ENCODE results near the gene LAMA1. TPM values are rescaled to one million over a fixed set of nuclear protein-coding genes. Genes with fewer than 3 reads are reported as not detected.

The LAMA1 gene
- total and polyA plus RNA-seq, 2 of the 8 experiments (the other 6 are each of a cell fraction or from before 2014, with no cell fraction given): 30.4 to 48.7 TPM

GRCh38 chr18:6950641-6951040 lies 167.0 kb downstream of the LAMA1 start:
- Histone ChIP-seq H3K36me3 (ENCODE audit: control insufficient read depth in 2 of 4, insufficient read depth in 4 of 4, low read length in 3 of 4) (peaks cover 13 to 33% (median 19%) of the 10 kb centered on the region in 4 experiments), H3K4ac (replicated peaks; ENCODE audit: insufficient read length, low read depth, low read length) (no peak overlapping the region), H3K4me1 (replicated peaks in 1 of 4; ENCODE audit: control insufficient read depth in 3 of 4, insufficient read depth in 4 of 4, low read length in 3 of 4) (no peaks in the 10 kb centered on the region), H2BK5ac (ENCODE audit: low read depth, low read length) (no peak overlapping the region), H3K79me2 (ENCODE audit: control insufficient read depth in 1 of 2, insufficient read depth in 2 of 2, low read length in 2 of 2) (no peaks in the 10 kb centered on the region), H2AK5ac (ENCODE audit: low read depth, low read length) (no peak overlapping the region), H3K27ac (ENCODE audit: low read depth, low read length) (no peak overlapping the region), H3K9ac (replicated peaks in 1 of 4; ENCODE audit: extremely low read depth in 1 of 4, low read depth in 3 of 4, low read length in 3 of 4) (no peak overlapping the region), H3K4me2 (ENCODE audit: insufficient read depth in 1 of 2, low read depth in 2 of 2, low read length in 2 of 2) (no peak overlapping the region), H3K9me3 (ENCODE audit: insufficient read depth in 2 of 2, low read depth in 1 of 2, low read length in 1 of 2) (no peaks in the 10 kb centered on the region), H3K18ac (ENCODE audit: extremely low read depth, low read length) (no peak overlapping the region), H3K79me1 (ENCODE audit: low read depth, low read length) (no peaks in the 10 kb centered on the region), H4K91ac (replicated peaks; ENCODE audit: insufficient read length, low read length) (no peak overlapping the region), H2BK15ac (ENCODE audit: low read length) (no peak overlapping the region), H3K23me2 (ENCODE audit: low read depth, low read length) (0 out of 2 replicates have a peak, but pooled peaks cover 1% of the 10 kb centered on the region), H4K5ac (ENCODE audit: insufficient read length, low read depth, low read length) (no peak overlapping the region), H4K8ac (ENCODE audit: extremely low read depth, insufficient read depth, low read length) (no peak overlapping the region), H2AFZ (ENCODE audit: low read length) (no peak overlapping the region), H3K14ac (ENCODE audit: insufficient read length) (no peak overlapping the region), H3K23ac (ENCODE audit: insufficient read length) (no peak overlapping the region), H2BK20ac (ENCODE audit: low read length) (no peak overlapping the region), H4K20me1 (replicated peaks in 1 of 2; ENCODE audit: control insufficient read depth in 1 of 2, insufficient read depth in 2 of 2, low read length in 2 of 2) (no peaks in the 10 kb centered on the region), H2BK120ac (replicated peaks; ENCODE audit: low read depth, low read length) (no peak overlapping the region), H3K27me3 (replicated peaks in 1 of 4; ENCODE audit: control insufficient read depth in 3 of 4, extremely low read depth in 1 of 4, insufficient read depth in 3 of 4, low read length in 3 of 4) (no peaks in the 10 kb centered on the region), H3K56ac (replicated peaks; ENCODE audit: insufficient read length, low read depth, low read length) (no peak overlapping the region), H2BK12ac (ENCODE audit: low read depth, low read length) (no peak overlapping the region), H3K4me3 (ENCODE audit: extremely low read depth in 1 of 4, insufficient read depth in 2 of 4, low read depth in 3 of 4, low read length in 4 of 4) (no peak overlapping the region)
- WGBS, 2 experiments (ENCODE audit: extremely low coverage in 1 of 2, insufficient coverage in 1 of 2, insufficient read length in 1 of 2, insufficient replicate concordance in 2 of 2, low coverage in 1 of 2, low lambda C conversion rate in 2 of 2, missing lambda C conversion rate in 1 of 2): 87% methylated on average over 14 of the region's 14 CpGs; no CpG with 5 or more reads in 1 of the 2 experiments
- ChIA-PET POLR2A (ENCODE audit: partially characterized antibody) (no interaction called here), CTCF (ENCODE audit: partially characterized antibody) (interaction anchor here (0.7 to 1.0 kb wide), 2 partner anchors 16 to 31 kb away, joined by 3 to 4 read pairs; no protein-coding TSS in a partner anchor)
- DNase-seq (ENCODE audit: low read depth in 1 of 2, low spot score in 2 of 2) (no peak), FAIRE-seq (no peak)
- no peak for TF ChIP-seq SP2 (IDR thresholded peaks at IDR 0.05; ENCODE audit: low read length)
- no peak for TF ChIP-seq TAF7 (optimal IDR thresholded peaks at IDR 0.05; ENCODE audit: borderline replicate concordance, low read depth, low read length)
- TF ChIP-seq ZNF274 (IDR thresholded peaks at IDR 0.05; ENCODE audit: borderline replicate concordance, extremely low read depth, low read length): no peak
- TF ChIP-seq MAFK (IDR thresholded peaks at IDR 0.05; ENCODE audit: low read depth, low read length): no peak
- TF ChIP-seq, protein P1, sequence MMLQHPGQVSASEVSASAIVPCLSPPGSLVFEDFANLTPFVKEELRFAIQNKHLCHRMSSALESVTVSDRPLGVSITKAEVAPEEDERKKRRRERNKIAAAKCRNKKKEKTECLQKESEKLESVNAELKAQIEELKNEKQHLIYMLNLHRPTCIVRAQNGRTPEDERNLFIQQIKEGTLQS (IDR thresholded peaks at IDR 0.05; ENCODE audit: insufficient read depth, low read depth, low read length): no peak
- no peak for TF ChIP-seq E2F6 (IDR thresholded peaks at IDR 0.05)
- no peak for TF ChIP-seq ASH2L (IDR thresholded peaks at IDR 0.05; ENCODE audit: low read length)
- no peak for TF ChIP-seq EP300 (IDR thresholded peaks at IDR 0.05; ENCODE audit: borderline replicate concordance in 1 of 2, low read depth in 2 of 2, low read length in 2 of 2)
- no peak for TF ChIP-seq KDM5A (IDR thresholded peaks at IDR 0.05; ENCODE audit: low read length)
- TF ChIP-seq POLR2AphosphoS5 (IDR thresholded peaks at IDR 0.05; ENCODE audit: low read depth, low read length): no peak
- no peak for TF ChIP-seq GABPA (IDR thresholded peaks at IDR 0.05; ENCODE audit: borderline replicate concordance, insufficient read depth, low read length)
- TF ChIP-seq BCL11A (IDR thresholded peaks at IDR 0.05; ENCODE audit: low read depth in 2 of 2, low read length in 2 of 2): no peak
- TF ChIP-seq RXRA (IDR thresholded peaks at IDR 0.05; ENCODE audit: insufficient read depth, low read depth, low read length): no peak
- TF ChIP-seq SRF (IDR thresholded peaks at IDR 0.05; ENCODE audit: low read depth, low read length): no peak

Measured in H1 (cell line).